HG03108 (cell line): Measurements from ENCODE around the gene GALR3.
A peak's percentile ranks its signal among the peaks of the same experiment; 100 is the strongest.

Experiments
- ATAC-seq: cut with Tn5 transposase; IDR thresholded peaks from one replicate; pipeline ENCODE4 v1.9.1; 2021; ENCODE audit warnings: moderate library complexity; ENCODE audit not compliant: unreplicated experiment

Gene GALR3

DNA sequence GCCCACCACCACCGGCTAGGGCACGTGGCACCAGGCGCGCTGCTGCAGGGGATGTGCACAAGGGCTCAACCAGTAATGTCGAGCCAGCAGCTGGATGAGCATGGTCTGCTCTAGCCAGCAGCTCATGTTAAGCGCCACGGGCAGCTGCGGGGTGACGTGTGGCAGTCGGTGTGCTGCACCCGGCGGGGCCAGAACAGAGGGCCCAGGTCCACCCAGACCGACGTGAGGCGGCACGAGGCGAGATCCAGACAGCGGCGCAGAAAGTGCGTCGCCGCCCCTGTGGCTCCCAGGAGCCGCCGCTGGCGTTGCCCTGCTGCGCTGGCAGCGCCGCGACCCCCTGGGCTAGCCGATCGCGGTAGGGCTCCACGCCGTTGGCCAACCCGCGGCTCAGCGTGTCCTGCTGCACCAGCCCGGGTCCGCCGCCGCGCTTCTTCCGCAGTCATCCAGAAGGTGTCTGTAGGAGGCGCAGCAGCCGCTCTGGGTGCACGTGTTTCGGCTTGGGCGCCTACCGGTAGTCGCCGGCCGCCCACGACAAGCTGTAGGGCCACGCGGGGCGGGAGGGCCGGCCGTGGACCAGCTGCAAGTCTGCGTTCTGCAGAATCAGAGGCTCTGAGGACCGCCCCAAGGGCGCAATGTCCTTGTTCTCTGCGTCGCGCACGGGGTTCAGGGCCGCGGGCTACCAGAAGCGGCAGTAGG, 4.6 kb upstream of the GALR3 start:
- peak; percentile 51 for ATAC-seq

DNA sequence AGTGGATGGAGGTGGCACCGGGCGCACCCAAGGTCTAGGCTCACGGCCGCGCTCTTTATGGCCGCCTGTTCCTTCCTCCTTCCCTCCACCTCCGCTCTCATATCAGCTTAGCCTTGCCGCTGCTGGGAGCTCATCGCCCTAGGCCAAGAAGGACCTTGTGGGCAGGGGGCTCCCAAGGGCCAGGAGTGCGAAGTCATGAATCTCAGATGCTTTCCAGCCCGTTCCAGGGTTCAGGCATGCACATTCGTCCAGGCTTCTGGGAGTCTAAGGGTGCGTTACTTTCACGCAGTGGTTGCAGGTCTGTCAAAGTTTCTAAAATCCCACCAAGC, 4.1 kb upstream of the GALR3 start:
- ATAC-seq = no peak

DNA sequence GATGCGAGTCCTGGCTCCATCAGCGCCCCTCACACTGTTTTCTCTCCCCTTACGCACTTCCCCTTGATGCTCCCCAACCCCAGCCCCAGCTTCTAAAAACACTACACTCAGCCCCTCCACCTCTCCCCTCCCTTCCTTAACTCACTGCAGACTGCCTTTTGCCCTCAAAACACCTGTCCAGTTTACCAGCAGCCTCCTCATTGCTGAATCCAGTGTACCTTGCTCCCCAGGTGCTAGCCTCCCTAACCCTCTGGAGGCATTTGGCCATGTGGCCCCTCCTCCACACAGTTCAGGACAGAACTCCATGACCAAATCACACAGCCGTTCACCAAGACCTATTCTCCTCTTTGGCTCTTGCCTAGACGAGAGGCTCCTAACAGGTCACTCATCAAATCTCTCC, 2.8 kb upstream of the GALR3 start:
- no peak for ATAC-seq

- ATAC-seq = no peak
Measured at GRCh38 chr22:37822079-37822833, 926 bp upstream of the GALR3 start.

- ATAC-seq = no peak
Measured at GRCh38 chr22:37824674-37825641, 1.8 kb downstream of the GALR3 start.

GRCh38 chr22:37827056-37827455, 3.9 kb downstream of the GALR3 start:
- ATAC-seq = no peak

GRCh38 chr22:37830093-37830842, 7.1 kb downstream of the GALR3 start:
- no peak for ATAC-seq

- no peak for ATAC-seq
Measured at GRCh38 chr22:37831472-37831871, 8.3 kb downstream of the GALR3 start.

GRCh38 chr22:37832022-37832857, 9.1 kb downstream of the GALR3 start:
- ATAC-seq = no peak

DNA sequence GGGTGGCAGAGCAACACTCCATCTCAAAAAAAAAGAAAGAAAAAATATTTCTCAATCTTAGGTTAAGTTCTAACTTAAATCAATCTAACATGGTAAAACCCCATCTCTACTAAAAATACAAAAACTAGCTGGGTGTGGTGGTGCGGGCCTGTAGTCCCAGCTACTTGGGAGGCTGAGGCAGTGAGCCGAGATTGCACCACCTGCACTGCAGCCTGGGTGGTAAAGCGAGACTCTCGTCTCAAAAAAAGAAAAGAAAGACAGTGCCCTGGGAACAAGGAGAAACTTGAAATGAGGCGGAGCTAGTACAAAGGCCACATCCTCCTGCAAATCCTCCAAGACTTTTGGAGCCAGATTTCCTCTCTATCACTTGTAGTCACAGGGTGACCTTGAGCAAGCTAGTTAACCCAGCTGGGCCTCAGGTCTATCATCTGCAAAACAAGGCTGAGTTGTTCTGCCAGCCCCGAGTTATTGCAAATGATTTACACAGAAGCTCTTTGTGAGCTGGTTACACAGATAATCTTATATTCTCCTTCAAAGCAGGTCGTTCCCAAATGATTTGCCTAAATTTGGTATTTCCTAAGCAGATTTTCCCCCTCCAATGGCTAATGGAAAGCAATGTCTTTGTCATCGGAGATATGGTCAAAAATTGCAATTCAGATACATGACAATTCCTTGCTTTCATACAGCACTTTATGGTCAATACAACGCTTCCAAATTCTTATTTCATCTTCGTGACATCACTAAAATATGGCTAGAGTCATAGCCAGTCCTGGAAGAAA, 19.0 kb downstream of the GALR3 start:
- ATAC-seq = no peak

DNA sequence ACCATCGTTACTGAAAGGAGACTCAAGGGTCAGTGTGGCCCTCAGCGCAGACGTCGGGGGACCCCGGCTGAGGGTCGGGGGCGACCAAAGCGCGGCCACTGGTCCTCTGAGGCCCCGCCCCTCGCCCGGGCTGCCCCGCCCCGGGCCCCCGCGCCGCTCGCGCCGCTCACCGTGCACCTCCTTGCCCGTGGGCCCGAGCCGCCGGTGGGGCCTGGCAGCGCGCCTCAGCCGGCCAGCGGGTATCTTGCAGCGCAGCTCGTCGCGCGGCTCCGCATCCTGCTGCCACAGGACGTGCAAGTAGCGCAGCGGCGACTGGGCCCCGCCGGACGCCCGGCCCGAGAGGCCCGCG, 20.5 kb downstream of the GALR3 start:
- ATAC-seq = peak; percentile 29

- no peak for ATAC-seq
Measured at GRCh38 chr22:37844904-37845329, 21.7 kb downstream of the GALR3 start.

- ATAC-seq = no peak
Measured at GRCh38 chr22:37846433-37846832, 23.3 kb downstream of the GALR3 start.

GRCh38 chr22:37848587-37849088, 25.5 kb downstream of the GALR3 start:
- ATAC-seq = no peak

DNA sequence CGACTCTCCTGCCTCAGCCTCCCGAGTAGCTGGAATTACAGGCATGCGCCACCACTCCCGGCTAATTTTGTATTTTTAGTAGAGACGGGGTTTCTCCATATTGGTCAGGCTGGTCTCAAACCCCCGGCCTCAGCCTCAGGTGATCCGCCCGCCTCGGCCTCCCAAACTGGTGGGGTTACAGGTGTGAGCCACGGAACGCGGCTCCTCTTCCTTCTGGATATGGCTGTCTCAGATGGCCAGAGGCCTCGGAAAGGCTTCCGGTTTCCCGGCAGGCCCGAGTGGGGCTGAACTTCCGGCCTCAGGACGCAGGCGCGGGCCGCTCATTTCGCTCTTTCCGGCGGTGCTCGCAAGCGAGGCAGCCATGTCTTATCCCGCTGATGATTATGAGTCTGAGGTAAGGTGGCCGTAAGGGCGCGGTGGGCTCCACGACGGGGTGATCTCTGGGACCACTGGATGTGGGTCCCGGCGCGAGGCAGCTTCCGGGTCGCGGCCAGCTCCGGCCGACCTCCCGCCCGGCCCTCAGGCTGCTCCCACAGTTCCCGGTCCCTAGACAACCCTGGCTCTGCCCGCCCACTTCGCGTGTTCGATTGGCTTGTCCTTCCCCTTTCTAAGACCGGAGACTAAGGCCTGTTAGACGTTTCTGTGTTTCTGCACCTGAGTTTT, 26.0 kb downstream of the GALR3 start, which contains the start of gene EIF3L:
EIF3L (plus strand) TSS at position 331 of the 663 bp plus-strand sequence; CDS start at position 362, 31 bp downstream.
- ATAC-seq = peak; percentile 56

DNA sequence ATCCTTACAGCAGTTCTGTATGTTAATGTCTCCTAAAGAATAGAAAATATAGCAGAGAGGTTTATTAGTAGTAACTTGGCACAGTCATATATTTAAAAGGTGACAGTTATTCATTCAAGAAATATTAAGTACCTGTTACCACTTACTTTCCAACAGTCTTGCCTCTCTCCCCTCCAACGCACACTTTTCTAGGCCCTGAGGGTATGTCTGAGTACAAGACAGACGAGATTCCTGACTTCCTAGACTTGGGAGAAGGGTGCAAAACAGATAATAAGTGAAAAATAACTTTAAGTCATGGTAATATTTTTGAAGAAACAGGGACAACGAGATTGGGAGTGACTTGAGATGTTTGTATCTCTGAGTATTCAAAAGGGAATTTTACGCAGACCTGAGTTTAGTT, 27.6 kb downstream of the GALR3 start:
- no peak for ATAC-seq

DNA sequence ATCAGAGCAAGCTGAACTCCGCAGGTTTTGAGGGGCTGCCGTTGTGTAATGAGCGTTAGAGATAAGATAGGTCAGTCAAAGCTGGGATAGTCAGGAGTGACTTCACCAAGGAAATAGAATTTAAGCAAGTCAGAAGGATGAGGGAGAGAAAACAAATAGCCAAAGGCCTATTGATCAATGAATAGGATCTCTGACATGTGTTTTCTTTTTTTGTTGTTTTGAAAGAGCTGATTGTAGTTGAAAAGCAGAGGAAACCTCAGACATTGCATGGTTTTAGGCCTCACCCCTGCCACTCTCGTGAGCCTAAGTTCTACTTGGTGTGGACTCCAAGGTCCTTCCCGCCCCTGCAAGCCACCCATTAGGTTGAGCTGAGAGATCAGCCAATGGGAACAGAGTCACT, 29.2 kb downstream of the GALR3 start:
- ATAC-seq = no peak

GRCh38 chr22:37854946-37855345, 31.8 kb downstream of the GALR3 start:
- ATAC-seq = no peak
